Erythroblast (primary cell): Measurements from ENCODE around the gene PSTK.

ENCODE experiments used
- GATA1 ChIP-seq: IDR thresholded peaks from 2 replicates; pipeline ENCODE4 v1.6.1; 2011; ENCODE audit warnings: low read depth, mild to moderate bottlenecking, control low read depth, low read length, moderate library complexity
- POLR2A ChIP-seq: IDR thresholded peaks from 2 replicates; pipeline ENCODE4 v1.6.1; 2011; ENCODE audit warnings: mild to moderate bottlenecking, low read length

DNA sequence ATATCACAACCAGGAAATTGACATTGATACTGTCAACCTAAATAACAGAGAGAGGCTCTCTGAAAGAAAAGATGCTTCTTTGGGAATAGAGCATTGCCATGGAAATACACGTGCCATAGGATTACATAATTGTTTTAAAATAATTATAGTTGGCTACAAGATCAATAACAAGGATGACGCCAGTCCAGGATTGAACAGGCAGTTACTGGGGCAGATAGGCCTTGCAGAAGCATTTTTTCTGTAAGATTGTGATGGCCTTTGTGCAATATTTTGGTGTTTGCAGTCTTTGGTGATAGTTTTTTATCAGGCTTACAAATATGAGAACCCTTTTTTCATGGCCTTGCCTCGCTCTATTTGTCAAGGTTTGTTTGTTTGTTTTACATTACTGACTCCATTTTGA lies 39.1 kb downstream of the PSTK start:
- TF ChIP-seq POLR2A (no peak), GATA1 (no peak)
